Kidney (tissue), 14 donors: ENCODE results near the gene SUPT16H. TPM values are rescaled to one million over a fixed set of nuclear protein-coding genes. Genes with fewer than 3 reads are reported as not detected.
"Not testable (repeated sequence)": the region's sequence is repeated elsewhere in the genome, so short reads cannot be mapped to it uniquely, and the experiment has no call there.

Source experiments
- DNase-seq, 5 donors: peaks; one replicate each; pipeline ENCODE4 v3.0.0-alpha.2; 2013 to 2020
- FAIRE-seq: peaks from 2 replicates; lab custom pipeline; 2012; peaks lifted over from hg19 to GRCh38; lab: Jason Lieb, UNC
- H3K27ac ChIP-seq, 2 donors: one replicate each; pipeline ENCODE4 v1.7.0; 2013; ENCODE audit warnings: low read depth in 2 of 2, low read length in 2 of 2, inconsistent platforms in 1 of 2
- H3K27me3 ChIP-seq: one replicate; pipeline ENCODE4 v1.7.1; 2013; ENCODE audit warnings: low read length, inconsistent platforms; ENCODE audit not compliant: control insufficient read depth, insufficient read depth
- H3K36me3 ChIP-seq, 3 donors: one replicate each; pipeline versions ENCODE4 v1.7.0 to v1.7.1; 2013; ENCODE audit warnings: low read length in 3 of 3, control low read depth in 1 of 3, inconsistent platforms in 1 of 3; ENCODE audit not compliant: insufficient read depth in 3 of 3, control insufficient read depth in 2 of 3
- H3K4me1 ChIP-seq, 3 donors: one replicate each; pipeline versions ENCODE4 v1.7.0 to v1.7.1; 2013; ENCODE audit warnings: low read length in 3 of 3, inconsistent platforms in 1 of 3, low read depth in 1 of 3; ENCODE audit not compliant: control insufficient read depth in 2 of 3, insufficient read depth in 2 of 3
- H3K4me3 ChIP-seq, 3 donors: one replicate each; pipeline versions ENCODE4 v1.7.0 to v1.8.1; 2013; ENCODE audit warnings: low read length in 3 of 3, control low read depth in 1 of 3, inconsistent platforms in 1 of 3
- H3K9ac ChIP-seq, 3 donors: one replicate each; pipeline versions ENCODE4 v1.7.0 to v1.7.1; 2013; ENCODE audit warnings: low read length in 3 of 3, control low read depth in 1 of 3, inconsistent platforms in 1 of 3
- H3K9me3 ChIP-seq, 3 donors: one replicate each; pipeline versions ENCODE4 v1.7.0 to v1.7.1; 2013; ENCODE audit warnings: low read length in 3 of 3, control low read depth in 1 of 3, inconsistent platforms in 1 of 3; ENCODE audit not compliant: control insufficient read depth in 2 of 3, insufficient read depth in 1 of 3
- intact Hi-C: fragments of 100-400 bp; cut with DNase I; formaldehyde crosslinking; loops from one replicate; pipeline ENCODE4 v1.11.1; 2022
- polyA plus RNA-seq: library from polyadenylated mRNA; stranded (reverse); fragments of 350-450 nt; fragmentation: Illumina TruSeq; extraction: RNeasy Lipid Tissue Mini Kit (QIAGEN cat#74804); gene quantifications from one replicate; pipeline ENCODE4 v1.2.3, GENCODE V29; 2014; ENCODE audit warnings: low read depth, low replicate concordance; ENCODE audit not compliant: insufficient read depth
- total RNA-seq: library from RNA; stranded (reverse); fragmentation: NEBNext Ultra II Directional; extraction: Animal tissue kit (Norgen Biotek cat#: 25700); gene quantifications from one replicate; pipeline ENCODE4 v1.2.1, GENCODE V29; 2021
- TF ChIP-seq, protein P1 (sequence below): IDR thresholded peaks from 3 replicates; pipeline ENCODE4 v1.5.1; 2012; ENCODE audit warnings: mild to moderate bottlenecking, moderate library complexity, borderline replicate concordance; ENCODE audit not compliant: insufficient read depth; ENCODE audit errors: extremely low read depth
- donor health status: control.
- donor health status: control.
- donor health status: control.
- donor health status: control.
- donor health status: control.
- donor health status: DM: yes; HTN: yes; CAD: no.
- donor health status: Normal renal cell carcinoma (clear cell type).

The SUPT16H gene
- total and polyA plus RNA-seq, 2 donors from 2014 or later, result 38.1 to 58.8 TPM

DNA sequence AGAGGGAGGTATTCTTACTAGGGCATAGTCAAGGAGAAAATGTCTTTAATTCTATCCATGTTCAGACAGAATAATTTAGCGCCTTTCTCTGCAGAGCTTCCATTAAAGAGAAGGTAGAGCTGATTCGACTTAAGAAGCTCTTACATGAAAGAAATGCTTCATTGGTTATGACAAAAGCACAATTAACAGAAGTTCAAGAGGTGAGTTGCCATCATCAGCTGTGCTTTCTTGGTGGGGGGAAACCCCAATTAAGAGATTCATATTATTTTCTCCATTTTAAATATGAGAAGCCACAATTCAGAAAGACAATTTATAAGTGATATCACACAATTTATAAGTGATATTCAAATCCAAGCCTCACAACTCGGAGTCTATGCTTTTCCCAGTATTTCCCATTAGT, 76.2 kb downstream of the SUPT16H start:
- H3K9me3 ChIP-seq, result no peaks in the 10 kb centered on the region
- H3K27ac ChIP-seq, result no peak overlapping the region
- DNase-seq, result no peak
- H3K27me3 ChIP-seq, result no peaks in the 10 kb centered on the region
- no peak for FAIRE-seq
- TF ChIP-seq, protein P1, sequence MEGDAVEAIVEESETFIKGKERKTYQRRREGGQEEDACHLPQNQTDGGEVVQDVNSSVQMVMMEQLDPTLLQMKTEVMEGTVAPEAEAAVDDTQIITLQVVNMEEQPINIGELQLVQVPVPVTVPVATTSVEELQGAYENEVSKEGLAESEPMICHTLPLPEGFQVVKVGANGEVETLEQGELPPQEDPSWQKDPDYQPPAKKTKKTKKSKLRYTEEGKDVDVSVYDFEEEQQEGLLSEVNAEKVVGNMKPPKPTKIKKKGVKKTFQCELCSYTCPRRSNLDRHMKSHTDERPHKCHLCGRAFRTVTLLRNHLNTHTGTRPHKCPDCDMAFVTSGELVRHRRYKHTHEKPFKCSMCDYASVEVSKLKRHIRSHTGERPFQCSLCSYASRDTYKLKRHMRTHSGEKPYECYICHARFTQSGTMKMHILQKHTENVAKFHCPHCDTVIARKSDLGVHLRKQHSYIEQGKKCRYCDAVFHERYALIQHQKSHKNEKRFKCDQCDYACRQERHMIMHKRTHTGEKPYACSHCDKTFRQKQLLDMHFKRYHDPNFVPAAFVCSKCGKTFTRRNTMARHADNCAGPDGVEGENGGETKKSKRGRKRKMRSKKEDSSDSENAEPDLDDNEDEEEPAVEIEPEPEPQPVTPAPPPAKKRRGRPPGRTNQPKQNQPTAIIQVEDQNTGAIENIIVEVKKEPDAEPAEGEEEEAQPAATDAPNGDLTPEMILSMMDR, result no peak
- H3K4me1 ChIP-seq, result peaks cover 0 to 5% (median 4%) of the 10 kb centered on the region in 3 donors
- no peaks in the 10 kb centered on the region for H3K36me3 ChIP-seq
- no peak overlapping the region for H3K9ac ChIP-seq
- intact Hi-C loops, result no loop called here
- no peak overlapping the region for H3K4me3 ChIP-seq

DNA sequence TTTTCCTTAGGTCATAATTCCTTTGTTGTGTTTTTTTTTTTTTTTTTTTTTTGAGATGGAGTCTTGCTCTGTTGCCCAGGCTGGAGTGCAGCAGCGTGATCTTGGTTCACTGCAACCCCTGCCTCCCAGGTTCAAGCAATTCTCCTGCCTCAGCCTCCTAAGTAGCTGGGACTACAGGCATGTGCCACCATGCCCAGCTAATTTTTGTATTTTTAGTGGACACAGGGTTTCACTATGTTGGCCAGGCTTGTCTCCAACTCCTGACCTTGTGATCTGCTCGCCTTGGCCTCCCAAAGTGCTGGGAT, 81.0 kb downstream of the SUPT16H start:
- H3K4me3 ChIP-seq, H3K4me1 ChIP-seq, FAIRE-seq, intact Hi-C loops, H3K9ac ChIP-seq, H3K27me3 ChIP-seq, DNase-seq, H3K27ac ChIP-seq, H3K9me3 ChIP-seq, H3K36me3 ChIP-seq: not testable (repeated sequence)

DNA sequence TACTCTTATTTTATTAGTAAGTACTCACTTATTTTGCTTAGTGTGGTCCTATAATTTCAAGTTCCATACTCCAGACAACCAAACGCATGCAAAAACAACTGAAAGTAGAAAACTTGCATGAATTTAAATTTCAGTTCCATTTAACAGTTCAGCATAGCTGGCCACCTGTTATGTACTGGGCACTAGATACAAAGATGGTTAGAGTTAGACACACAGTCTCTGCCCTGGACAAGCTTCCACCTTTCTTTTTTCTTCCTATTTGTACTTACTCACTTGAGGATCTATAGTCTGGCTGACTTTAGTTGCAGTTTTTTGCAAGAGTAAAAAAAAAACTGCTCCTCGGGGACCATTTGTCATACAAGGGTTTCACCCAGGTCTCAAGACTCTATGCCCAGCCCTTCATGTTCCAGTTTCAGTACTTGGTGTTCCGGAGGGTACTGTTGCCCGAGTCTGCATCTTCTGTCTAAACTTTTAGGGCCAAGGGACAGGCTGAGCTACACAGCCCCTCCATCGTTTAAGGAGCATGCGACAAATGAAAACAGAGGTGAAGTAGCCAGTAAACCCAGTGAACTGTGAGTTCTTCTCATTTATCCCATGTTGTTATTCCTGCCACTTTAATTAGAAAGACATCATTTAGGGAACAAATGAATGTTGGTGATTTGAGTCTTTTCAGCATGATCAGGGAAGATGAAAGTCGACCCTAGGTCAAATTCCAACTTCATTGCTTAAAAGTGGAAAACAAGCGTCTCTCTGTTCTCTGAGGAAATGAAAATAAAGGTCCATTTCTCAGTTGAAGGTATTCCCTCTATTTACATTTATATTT, 81.6 kb downstream of the SUPT16H start:
- no peak overlapping the region for H3K27ac ChIP-seq

More for the DNA sequence above, 81.6 kb downstream of the SUPT16H start:
- intact Hi-C loops, result no loop called here
- TF ChIP-seq, protein P1, result no peak
- H3K4me3 ChIP-seq, result no peak overlapping the region
- peaks cover 0 to 2% (median 0%) of the 10 kb centered on the region in 3 donors for H3K4me1 ChIP-seq
- no peak for FAIRE-seq
- H3K36me3 ChIP-seq, result no peaks in the 10 kb centered on the region
- no peaks in the 10 kb centered on the region for H3K9me3 ChIP-seq
- peak in 2 of 5 donors; percentile 55 to 57 for DNase-seq
- H3K27me3 ChIP-seq, result no peaks in the 10 kb centered on the region
- no peak overlapping the region for H3K9ac ChIP-seq

Other genes starting within 250 kb of the SUPT16H start
- gene OR5AU1, start 228.0 kb downstream of the SUPT16H start, total RNA-seq, result not detected
- gene OR5AU1, start 228.0 kb downstream of the SUPT16H start, polyA plus RNA-seq, result not detected
- 398 TPM for gene HNRNPC, start 114.6 kb downstream of the SUPT16H start, total RNA-seq
- gene HNRNPC, start 114.6 kb downstream of the SUPT16H start, polyA plus RNA-seq, result 462 TPM
- 0.47 TPM for gene RPGRIP1, start 103.9 kb downstream of the SUPT16H start, total RNA-seq
- gene RPGRIP1, start 103.9 kb downstream of the SUPT16H start, polyA plus RNA-seq, result not detected
- gene CHD8, start 72.1 kb upstream of the SUPT16H start, total RNA-seq, result 77.4 TPM
- gene CHD8, start 72.1 kb upstream of the SUPT16H start, polyA plus RNA-seq, result 35.8 TPM
- gene RAB2B, start 92.9 kb upstream of the SUPT16H start, total RNA-seq, result 22.7 TPM
- 12.2 TPM for gene RAB2B, start 92.9 kb upstream of the SUPT16H start, polyA plus RNA-seq
- gene TOX4, start 93.2 kb upstream of the SUPT16H start, total RNA-seq, result 75.9 TPM
- 31.0 TPM for gene TOX4, start 93.2 kb upstream of the SUPT16H start, polyA plus RNA-seq
- gene METTL3, start 127.3 kb upstream of the SUPT16H start, total RNA-seq, result 44.3 TPM
- gene METTL3, start 127.3 kb upstream of the SUPT16H start, polyA plus RNA-seq, result 31.4 TPM
- 8.8 TPM for gene SALL2, start 142.3 kb upstream of the SUPT16H start, total RNA-seq
- 5.5 TPM for gene SALL2, start 142.3 kb upstream of the SUPT16H start, polyA plus RNA-seq
- not detected for gene OR10G3, start 196.1 kb upstream of the SUPT16H start, total RNA-seq
- not detected for gene OR10G3, start 196.1 kb upstream of the SUPT16H start, polyA plus RNA-seq